HG03575 (cell line): Measurements from ENCODE around the gene GRAMD4.
"Not testable (repeated sequence)": the region's sequence is repeated elsewhere in the genome, so short reads cannot be mapped to it uniquely, and the experiment has no call there.

Experiments used
- ATAC-seq: cut with Tn5 transposase; IDR thresholded peaks from one replicate; pipeline ENCODE4 v1.9.1; 2021; ENCODE audit not compliant: unreplicated experiment, insufficient number of reproducible peaks, low FRiP score; ENCODE audit errors: extremely low read depth

GRAMD4 gene

GRCh38 chr22:46614025-46614931, 5.9 kb upstream of the GRAMD4 start:
- ATAC-seq = no peak

GRCh38 chr22:46617207-46617985, 2.8 kb upstream of the GRAMD4 start:
- no peak for ATAC-seq

- ATAC-seq = no peak
These were observed 2.1 kb upstream of the GRAMD4 start for GRCh38 chr22:46617986-46618647.

GRCh38 chr22:46618667-46619066, 1.5 kb upstream of the GRAMD4 start:
- no peak for ATAC-seq

GRCh38 chr22:46619240-46619829, 851 bp upstream of the GRAMD4 start:
- no peak for ATAC-seq

- ATAC-seq = no peak
These were observed 529 bp downstream of the GRAMD4 start for GRCh38 chr22:46620588-46621242.

GRCh38 chr22:46621243-46621930, 1.2 kb downstream of the GRAMD4 start:
- not testable (repeated sequence) for ATAC-seq

GRCh38 chr22:46622081-46622521, 1.9 kb downstream of the GRAMD4 start:
- no peak for ATAC-seq

- ATAC-seq = no peak
These were observed 5.1 kb downstream of the GRAMD4 start for GRCh38 chr22:46625113-46625842.

- no peak for ATAC-seq
These were observed 5.7 kb downstream of the GRAMD4 start for GRCh38 chr22:46625843-46626349.

- ATAC-seq = no peak
These were observed 6.2 kb downstream of the GRAMD4 start for GRCh38 chr22:46626356-46626755.

- ATAC-seq = no peak
These were observed 7.0 kb downstream of the GRAMD4 start for GRCh38 chr22:46626911-46627805.

GRCh38 chr22:46627806-46628482, 7.8 kb downstream of the GRAMD4 start:
- ATAC-seq = no peak

- no peak for ATAC-seq
These were observed 8.6 kb downstream of the GRAMD4 start for GRCh38 chr22:46628756-46629155.

GRCh38 chr22:46629291-46629690, 9.1 kb downstream of the GRAMD4 start:
- ATAC-seq = no peak

- ATAC-seq = no peak
These were observed 10.9 kb downstream of the GRAMD4 start for GRCh38 chr22:46631113-46631512.
